GM12874 (cell line): ENCODE measurements around the gene GHRH.

Experiments
- TF ChIP-seq, protein P1 (sequence below): IDR thresholded peaks from 2 replicates; pipeline ENCODE4 v1.5.1; 2011; ENCODE audit warnings: low read depth, mild to moderate bottlenecking, control low read depth, low read length, moderate library complexity; ENCODE audit not compliant: insufficient read depth

The GHRH gene

DNA sequence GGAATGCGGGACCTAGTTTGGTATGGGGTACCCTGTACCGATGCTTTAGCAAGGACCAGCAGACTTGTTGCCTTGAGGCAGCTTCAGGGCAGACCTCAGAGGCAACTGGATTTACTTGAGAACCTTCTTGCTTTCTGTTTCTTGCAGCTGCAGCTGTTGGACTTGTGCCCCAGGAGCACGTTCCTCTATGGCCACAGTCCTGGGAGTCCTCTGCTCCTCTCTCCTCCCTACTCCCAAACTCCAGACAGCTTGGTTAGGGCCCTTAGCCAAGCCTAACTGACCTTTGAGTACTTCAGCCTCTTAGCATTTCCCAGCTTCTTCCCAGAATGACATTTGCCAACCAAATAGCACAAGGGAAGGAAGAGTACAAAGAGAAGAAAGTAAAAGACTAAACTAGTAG is 34.7 kb downstream of the GHRH start:
- TF ChIP-seq, protein P1, sequence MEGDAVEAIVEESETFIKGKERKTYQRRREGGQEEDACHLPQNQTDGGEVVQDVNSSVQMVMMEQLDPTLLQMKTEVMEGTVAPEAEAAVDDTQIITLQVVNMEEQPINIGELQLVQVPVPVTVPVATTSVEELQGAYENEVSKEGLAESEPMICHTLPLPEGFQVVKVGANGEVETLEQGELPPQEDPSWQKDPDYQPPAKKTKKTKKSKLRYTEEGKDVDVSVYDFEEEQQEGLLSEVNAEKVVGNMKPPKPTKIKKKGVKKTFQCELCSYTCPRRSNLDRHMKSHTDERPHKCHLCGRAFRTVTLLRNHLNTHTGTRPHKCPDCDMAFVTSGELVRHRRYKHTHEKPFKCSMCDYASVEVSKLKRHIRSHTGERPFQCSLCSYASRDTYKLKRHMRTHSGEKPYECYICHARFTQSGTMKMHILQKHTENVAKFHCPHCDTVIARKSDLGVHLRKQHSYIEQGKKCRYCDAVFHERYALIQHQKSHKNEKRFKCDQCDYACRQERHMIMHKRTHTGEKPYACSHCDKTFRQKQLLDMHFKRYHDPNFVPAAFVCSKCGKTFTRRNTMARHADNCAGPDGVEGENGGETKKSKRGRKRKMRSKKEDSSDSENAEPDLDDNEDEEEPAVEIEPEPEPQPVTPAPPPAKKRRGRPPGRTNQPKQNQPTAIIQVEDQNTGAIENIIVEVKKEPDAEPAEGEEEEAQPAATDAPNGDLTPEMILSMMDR: no peak

DNA sequence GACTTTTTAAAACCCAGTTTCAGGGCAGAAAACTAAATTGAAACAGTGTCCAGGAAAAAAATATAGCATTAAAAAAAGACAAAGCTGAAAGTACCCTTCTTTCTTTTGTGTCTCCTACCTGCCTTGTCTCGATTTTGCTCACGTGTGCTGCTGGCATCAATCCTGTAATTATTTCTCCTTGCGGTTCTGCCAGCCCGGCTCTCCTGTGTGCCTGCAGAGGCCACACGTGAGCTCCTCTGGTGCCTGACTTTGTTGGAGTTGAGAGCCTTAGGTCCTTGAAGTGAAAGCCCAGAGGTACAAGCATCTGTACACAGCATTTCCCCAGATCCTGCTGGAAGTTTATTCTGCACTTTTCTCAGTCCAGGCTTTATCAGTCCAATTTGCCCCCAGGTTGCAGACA is 36.5 kb downstream of the GHRH start:
- TF ChIP-seq, protein P1: no peak

DNA sequence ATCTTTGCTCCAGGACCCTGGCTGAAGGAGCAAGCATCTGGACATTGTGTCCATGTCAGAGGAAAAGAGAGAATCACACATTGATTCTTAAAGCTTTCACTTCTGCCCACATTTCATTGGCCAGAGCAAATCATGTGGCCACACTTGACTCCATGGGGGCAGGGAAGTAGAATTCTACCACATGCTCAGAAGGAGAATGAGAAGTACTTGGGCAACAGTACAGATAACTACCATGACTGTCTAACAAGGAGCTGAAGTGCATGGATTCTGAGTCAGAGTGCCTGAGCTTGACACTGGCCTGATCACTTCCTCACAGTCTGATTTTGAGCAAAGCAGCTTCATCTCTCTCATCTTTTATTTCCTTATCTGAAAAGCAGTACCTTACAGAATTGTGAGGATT is 38.6 kb downstream of the GHRH start:
- TF ChIP-seq, protein P1: no peak

DNA sequence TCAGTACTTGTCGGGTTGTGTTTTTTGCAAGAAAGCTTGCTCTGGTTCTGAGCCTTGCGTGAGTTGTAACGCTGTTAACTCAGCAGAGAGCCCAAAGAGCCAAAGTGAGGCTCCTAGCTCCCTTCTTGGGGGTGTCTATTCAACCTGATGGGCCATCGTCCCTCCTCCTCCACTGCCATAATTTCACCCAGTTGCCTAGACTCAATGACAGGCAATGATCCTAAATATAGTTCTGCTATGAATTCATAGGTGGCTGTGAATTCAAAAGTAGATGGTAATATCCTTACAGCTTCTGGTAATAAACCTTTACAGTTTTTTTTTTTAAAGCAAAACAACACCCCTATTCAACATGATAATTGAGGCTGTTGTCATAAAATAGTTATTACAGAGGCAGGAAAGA is 39.5 kb downstream of the GHRH start:
- TF ChIP-seq, protein P1: no peak

DNA sequence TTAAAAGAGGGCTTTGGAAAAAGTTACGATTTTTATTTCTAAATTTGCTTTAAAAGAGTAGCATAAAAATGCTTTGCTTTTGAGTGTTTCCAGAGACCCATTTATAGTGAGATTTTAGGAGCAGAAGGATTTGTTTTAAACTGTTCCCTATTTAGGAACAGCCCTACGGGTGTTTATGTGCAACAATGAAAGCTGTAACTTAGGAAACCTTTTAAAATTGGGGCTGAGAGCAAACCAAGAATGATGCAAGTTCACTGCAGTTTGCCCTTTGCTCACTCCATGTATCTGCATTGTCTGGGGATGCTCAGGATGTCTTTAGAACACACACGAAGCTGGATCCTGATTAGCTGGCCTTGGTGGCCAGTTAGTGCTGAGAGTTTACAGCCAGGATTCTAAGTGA is 40.9 kb downstream of the GHRH start:
- TF ChIP-seq, protein P1: no peak

DNA sequence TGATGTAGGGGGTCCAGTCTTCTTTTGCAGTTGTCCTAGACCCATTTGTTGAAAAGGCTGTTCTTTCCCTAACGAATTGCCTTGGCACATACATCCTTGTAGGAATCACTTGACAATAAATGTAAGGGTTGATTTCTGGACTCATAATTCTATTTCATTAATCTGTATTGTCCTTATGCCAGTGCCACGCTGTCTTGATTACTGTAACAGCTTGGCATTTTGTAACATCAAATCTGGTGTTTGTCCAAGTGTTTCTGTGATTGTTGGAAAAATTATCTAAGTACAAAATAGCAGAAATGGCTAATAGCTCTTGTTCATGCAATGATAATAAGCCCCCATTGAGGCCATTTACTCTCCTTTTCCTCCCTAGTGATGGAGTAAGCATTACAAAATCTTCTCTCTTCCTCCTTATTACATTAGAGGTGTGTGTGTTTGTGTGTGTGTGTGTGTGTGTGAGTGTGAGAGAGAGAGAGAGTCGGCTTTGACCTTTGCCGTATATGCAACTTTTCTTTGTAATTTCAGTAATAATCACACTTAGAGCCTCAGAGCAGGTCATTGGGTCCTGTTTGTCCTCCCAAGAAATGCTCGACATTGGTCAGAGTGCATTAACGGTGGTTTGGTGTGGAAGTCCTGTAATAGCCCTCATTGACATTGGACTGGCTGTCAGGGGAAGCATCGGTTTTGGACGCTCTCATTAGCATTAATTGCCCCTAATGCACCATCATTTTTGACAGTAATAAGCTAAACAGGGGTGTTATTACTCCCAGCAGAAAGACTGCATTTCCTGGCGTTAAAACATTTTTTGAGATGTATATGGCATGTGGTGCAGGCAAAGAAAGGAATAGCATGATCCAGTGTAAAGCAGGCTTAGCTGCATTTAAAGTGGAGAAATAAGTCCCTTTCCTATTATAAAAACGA is 41.6 kb downstream of the GHRH start:
- TF ChIP-seq, protein P1: no peak

DNA sequence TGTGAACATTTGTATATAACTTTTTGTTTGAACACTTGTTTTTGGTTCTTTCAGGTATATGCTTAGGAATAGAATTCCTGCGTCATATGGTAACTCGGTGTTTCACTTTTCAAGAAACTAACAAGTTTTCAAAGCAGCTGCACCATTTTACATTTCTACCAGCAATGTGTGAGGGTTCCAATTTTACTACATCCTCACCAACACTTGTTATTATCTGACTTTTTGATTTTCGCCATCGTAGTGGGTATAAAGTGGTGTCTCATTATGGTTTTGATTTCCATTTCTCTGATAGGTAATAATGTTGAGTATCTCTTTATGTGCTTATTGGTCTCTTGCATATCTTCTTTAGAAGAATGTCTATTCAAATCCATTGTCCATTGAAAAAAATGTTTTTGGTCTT is 42.6 kb downstream of the GHRH start:
- TF ChIP-seq, protein P1: no peak
